Vagina (tissue), 2 donors: ENCODE data around the gene COL18A1.

Experiments used
- CTCF ChIP-seq, 3 experiments: fragments of 450-650 bp in 2 of 3; fragments of 200-600 bp in 1 of 3; sonication (generic) in 1 of 3; IDR thresholded peaks; one replicate each; pipeline ENCODE4 v1.5.1; 2017 to 2019; ENCODE audit warnings: antibody characterized with exemption in 3 of 3, mild to moderate bottlenecking in 2 of 3, moderate library complexity in 2 of 3
- POLR2A ChIP-seq, 2 donors: fragments of 450-650 bp; IDR thresholded peaks; one replicate each; pipeline ENCODE4 v1.6.1; 2017; ENCODE audit warnings: antibody characterized with exemption in 2 of 2, mild to moderate bottlenecking in 2 of 2, moderate library complexity in 2 of 2

- TF ChIP-seq CTCF (IDR thresholded peaks at IDR 0.05) (no peak), POLR2A (IDR thresholded peaks at IDR 0.05) (no peak)
These were observed 154.5 kb downstream of the COL18A1 start for GRCh38 chr21:45559216-45560105.
